ENCODE measurements around the gene SMU1.

The SMU1 gene

GRCh38 chr9:32991897-32992594 lies 84.4 kb downstream of the SMU1 start:
- FAIRE-seq, result no peak
- TF ChIP-seq, protein P1, sequence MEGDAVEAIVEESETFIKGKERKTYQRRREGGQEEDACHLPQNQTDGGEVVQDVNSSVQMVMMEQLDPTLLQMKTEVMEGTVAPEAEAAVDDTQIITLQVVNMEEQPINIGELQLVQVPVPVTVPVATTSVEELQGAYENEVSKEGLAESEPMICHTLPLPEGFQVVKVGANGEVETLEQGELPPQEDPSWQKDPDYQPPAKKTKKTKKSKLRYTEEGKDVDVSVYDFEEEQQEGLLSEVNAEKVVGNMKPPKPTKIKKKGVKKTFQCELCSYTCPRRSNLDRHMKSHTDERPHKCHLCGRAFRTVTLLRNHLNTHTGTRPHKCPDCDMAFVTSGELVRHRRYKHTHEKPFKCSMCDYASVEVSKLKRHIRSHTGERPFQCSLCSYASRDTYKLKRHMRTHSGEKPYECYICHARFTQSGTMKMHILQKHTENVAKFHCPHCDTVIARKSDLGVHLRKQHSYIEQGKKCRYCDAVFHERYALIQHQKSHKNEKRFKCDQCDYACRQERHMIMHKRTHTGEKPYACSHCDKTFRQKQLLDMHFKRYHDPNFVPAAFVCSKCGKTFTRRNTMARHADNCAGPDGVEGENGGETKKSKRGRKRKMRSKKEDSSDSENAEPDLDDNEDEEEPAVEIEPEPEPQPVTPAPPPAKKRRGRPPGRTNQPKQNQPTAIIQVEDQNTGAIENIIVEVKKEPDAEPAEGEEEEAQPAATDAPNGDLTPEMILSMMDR (IDR thresholded peaks at IDR 0.05; ENCODE audit: insufficient read depth, missing control alignments), result no peak

More at GRCh38 chr9:32991897-32992594, 84.4 kb downstream of the SMU1 start:
- DNase-seq (ENCODE audit: insufficient read length, low spot score), result no peak

Data from D721Med (cell line).